Cardiac muscle cell (in vitro differentiated cells and primary cell): ENCODE results near the gene TTC34. TPM values are rescaled to one million over a fixed set of nuclear protein-coding genes. Genes with fewer than 3 reads are reported as not detected.

Source experiments
- DNase-seq, 2 donors: peaks; one replicate each; pipeline versions ENCODE4 v3.0.0 to v3.0.0-alpha.2; 2010 to 2017; ENCODE audit warnings: low read depth in 1 of 2, low spot score in 1 of 2
- H3K27ac ChIP-seq: fragments of 200-600 bp; sonication (generic); 2 replicates; pipeline ENCODE4 v1.5.1; 2016
- H3K27me3 ChIP-seq: fragments of 200-600 bp; sonication (generic); 2 replicates; pipeline ENCODE4 v1.6.0; 2016; ENCODE audit warnings: control low read depth
- H3K36me3 ChIP-seq: fragments of 200-600 bp; sonication (generic); 2 replicates; pipeline ENCODE4 v1.5.1; 2016; ENCODE audit warnings: control low read depth
- H3K4me1 ChIP-seq: fragments of 200-600 bp; sonication (generic); 2 replicates; pipeline ENCODE4 v1.8.1; 2017; ENCODE audit warnings: low read depth, mild to moderate bottlenecking, mixed run types
- H3K4me3 ChIP-seq: fragments of 200-600 bp; sonication (generic); 2 replicates; pipeline ENCODE4 v1.5.1; 2016; ENCODE audit warnings: mild to moderate bottlenecking
- H3K9me3 ChIP-seq: fragments of 200-600 bp; sonication (generic); 2 replicates; pipeline ENCODE4 v1.5.1; 2017; ENCODE audit warnings: low read depth, mild to moderate bottlenecking, control low read depth
- polyA plus RNA-seq: library from polyadenylated mRNA; unstranded; fragments of >200 nt; fragmentation: Nextera tagmentation; extraction: Ambion mirVana; gene quantifications from 2 replicates; pipeline ENCODE4 v1.2.1, GENCODE V29; 2016
- total RNA-seq: library from RNA; depleted of rRNA; stranded (reverse); fragments of >200 nt; gene quantifications from 2 replicates; pipeline ENCODE4 v1.2.3, GENCODE V29; 2016
- TF ChIP-seq, protein P1 (sequence below): IDR thresholded peaks from 2 replicates; pipeline ENCODE4 v1.5.1; 2012; ENCODE audit warnings: low read depth, mild to moderate bottlenecking, low read length

The TTC34 gene
- total and polyA plus RNA-seq, 2 experiments from 2014 or later: not detected

DNA sequence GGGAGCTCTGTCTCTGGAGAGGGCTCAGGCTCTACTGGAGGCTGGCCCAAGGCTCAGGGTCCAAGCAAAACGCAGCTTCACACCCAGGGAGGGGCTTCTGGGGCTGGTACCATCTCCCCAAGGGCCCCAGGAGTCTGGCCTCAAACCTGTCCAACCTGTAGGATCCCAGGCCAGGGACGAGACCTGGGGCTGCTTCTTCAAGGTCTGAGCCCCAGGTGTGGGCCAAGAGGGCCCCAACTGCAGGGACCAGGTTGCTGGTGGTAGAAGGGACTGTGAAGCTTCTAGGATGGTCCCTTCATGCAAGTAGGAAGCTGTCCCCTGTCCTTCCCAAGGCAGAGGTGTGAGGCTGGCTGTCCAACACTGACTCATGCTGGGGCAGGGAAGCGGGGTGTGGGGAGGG, 160.9 kb downstream of the TTC34 start:
- H3K27ac ChIP-seq: no peak overlapping the region
- H3K4me3 ChIP-seq: no peak overlapping the region
- no peaks in the 10 kb centered on the region for H3K9me3 ChIP-seq
- no peak for DNase-seq
- H3K27me3 ChIP-seq: no peaks in the 10 kb centered on the region
- no peaks in the 10 kb centered on the region for H3K4me1 ChIP-seq
- H3K36me3 ChIP-seq: no peaks in the 10 kb centered on the region
- TF ChIP-seq, protein P1, sequence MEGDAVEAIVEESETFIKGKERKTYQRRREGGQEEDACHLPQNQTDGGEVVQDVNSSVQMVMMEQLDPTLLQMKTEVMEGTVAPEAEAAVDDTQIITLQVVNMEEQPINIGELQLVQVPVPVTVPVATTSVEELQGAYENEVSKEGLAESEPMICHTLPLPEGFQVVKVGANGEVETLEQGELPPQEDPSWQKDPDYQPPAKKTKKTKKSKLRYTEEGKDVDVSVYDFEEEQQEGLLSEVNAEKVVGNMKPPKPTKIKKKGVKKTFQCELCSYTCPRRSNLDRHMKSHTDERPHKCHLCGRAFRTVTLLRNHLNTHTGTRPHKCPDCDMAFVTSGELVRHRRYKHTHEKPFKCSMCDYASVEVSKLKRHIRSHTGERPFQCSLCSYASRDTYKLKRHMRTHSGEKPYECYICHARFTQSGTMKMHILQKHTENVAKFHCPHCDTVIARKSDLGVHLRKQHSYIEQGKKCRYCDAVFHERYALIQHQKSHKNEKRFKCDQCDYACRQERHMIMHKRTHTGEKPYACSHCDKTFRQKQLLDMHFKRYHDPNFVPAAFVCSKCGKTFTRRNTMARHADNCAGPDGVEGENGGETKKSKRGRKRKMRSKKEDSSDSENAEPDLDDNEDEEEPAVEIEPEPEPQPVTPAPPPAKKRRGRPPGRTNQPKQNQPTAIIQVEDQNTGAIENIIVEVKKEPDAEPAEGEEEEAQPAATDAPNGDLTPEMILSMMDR: no peak

DNA sequence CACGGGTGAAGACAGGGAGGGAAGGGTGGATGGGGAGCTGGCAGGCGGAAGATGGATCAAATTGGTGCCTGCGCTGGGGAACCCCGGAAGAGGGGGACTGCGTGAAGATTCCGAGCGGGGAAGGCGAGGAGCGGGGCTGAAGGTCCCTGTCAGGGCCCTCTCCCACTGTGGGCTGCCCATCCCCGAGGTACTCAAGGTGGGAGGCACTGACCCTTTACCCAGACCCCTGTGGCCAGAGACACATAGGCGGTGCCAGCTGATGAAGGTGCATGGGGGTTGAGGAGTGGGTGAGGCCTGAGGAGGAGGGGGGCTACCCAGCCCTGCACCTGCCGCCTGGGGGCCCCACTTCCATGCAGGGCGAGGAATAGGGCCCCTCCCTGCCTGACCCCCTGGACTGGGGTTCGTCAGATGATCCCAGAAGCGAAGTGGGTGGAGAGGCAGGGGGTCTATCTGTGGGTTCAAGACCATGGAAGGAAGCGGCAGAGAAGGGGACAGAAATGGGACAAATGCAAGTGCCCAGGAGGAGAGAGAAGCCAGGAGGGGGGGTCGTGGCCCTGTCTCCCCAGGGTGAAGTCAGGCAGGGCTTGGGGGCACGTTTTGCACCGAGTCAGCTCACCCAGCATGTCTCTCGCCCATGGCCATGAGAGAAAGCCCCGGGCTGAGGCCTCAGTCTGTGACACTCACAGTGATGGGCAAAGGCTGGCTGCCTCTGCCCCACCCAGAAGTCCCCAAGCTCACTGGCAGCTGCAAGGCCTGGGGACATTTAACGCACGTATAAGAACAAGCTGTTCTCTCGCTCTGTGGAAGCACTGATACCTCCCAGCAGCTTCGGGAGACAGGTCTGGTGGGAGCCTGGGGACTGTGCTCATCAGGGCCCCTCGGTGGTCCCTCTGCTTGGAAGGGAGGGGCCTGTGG, 161.6 kb downstream of the TTC34 start:
- TF ChIP-seq, protein P1: no peak
- Histone ChIP-seq H3K27ac (no peak overlapping the region), H3K9me3 (no peaks in the 10 kb centered on the region), H3K4me3 (no peak overlapping the region), H3K4me1 (no peaks in the 10 kb centered on the region), H3K36me3 (no peaks in the 10 kb centered on the region), H3K27me3 (no peaks in the 10 kb centered on the region)
- DNase-seq: no peak

DNA sequence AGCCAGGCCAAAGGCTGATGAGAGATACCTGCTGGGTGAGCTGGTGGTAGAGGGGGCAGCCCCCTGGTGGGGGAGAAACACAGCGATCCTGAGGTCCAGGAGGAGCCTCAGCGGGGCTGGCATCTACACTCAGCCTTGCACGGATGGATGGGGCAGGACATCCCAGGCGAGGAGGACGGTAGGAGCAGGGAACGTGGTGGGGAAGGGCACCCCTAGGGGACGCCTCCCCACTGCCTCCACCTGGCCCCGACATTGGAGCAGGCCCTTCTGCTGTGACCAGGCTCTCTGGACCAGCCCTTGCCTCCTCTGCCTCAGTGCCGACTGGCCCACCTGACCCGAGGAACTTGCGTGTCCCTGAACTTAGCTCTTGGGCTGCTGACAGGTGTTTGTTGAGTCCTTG, 162.3 kb downstream of the TTC34 start:
- no peaks in the 10 kb centered on the region for H3K36me3 ChIP-seq
- TF ChIP-seq, protein P1: no peak
- H3K27me3 ChIP-seq: no peaks in the 10 kb centered on the region
- H3K27ac ChIP-seq: no peak overlapping the region
- DNase-seq: no peak
- no peak overlapping the region for H3K4me3 ChIP-seq
- no peaks in the 10 kb centered on the region for H3K4me1 ChIP-seq
- H3K9me3 ChIP-seq: no peaks in the 10 kb centered on the region

DNA sequence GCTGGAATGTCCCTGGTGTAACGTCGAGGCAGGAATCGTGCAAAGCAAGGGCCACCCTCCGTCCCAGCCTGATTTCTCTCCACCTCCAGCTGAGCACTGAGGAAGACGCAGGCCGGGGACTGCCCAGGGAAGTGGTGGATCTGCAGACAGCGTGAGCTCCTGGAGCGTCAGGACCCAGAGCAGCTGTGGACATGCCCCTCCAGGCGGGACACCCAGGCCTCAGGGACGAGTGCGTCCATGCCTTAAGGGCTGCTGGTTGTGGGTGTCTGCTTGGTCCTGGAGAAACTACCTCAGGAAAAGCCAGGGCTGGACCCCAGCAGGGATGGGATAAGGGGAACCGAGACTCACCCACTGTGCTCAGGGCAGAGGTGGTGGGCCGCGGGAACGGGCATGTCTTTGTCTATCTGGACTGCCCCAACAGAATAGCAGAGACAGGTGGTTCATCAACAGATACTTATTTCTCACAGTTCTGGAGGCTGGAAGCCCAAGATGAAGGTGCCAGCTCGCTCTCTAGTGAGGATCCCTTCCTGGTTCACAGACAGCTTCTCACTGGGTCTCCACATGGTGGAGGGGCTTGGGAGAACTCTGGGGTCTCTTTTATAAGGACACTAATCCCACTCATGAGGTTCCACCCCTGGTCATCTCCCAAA, 162.9 kb downstream of the TTC34 start:
- DNase-seq: no peak
- TF ChIP-seq, protein P1: no peak

DNA sequence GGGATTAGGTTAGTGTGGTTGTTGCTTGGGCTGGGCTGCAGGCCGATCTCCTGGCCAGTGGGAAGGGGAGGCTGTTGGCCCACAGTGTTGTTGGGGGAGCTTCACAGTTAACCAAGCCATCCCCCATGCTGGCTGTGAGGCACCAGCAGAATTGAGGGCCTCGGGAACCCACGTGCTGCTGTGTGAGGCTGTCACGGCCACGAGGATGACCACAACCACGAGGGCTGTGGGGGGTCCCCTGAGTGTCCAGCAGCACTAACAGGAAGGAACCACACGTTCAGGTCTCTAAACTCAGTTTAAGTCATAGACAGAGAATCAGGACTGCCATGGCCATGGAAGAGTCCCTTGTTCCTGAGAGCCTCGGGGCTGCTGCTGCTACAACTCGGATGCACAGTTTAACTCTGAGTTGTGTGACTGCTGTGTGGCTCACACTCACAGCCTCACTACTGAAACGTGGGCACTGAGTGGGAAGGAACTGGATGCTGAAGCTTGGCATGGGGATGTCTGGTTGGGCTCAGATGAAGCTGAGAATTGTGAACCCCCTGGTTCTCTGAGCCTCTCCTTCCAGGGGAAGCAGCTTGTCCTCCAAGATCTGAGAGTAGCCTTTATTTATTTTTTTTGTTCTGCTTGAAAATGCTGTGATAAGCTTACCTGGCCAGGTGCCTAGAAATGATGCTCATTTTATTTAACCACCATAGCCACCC, 163.9 kb downstream of the TTC34 start:
- TF ChIP-seq, protein P1: no peak
- H3K9me3 ChIP-seq: no peaks in the 10 kb centered on the region
- DNase-seq: no peak
- no peaks in the 10 kb centered on the region for H3K27me3 ChIP-seq
- H3K36me3 ChIP-seq: no peaks in the 10 kb centered on the region
- H3K4me1 ChIP-seq: no peaks in the 10 kb centered on the region
- no peak overlapping the region for H3K27ac ChIP-seq
- H3K4me3 ChIP-seq: no peak overlapping the region

More for the DNA sequence above, 162.9 kb downstream of the TTC34 start:
- Histone ChIP-seq H3K27me3 (no peaks in the 10 kb centered on the region), H3K4me1 (no peaks in the 10 kb centered on the region), H3K27ac (no peak overlapping the region), H3K9me3 (no peaks in the 10 kb centered on the region), H3K4me3 (no peak overlapping the region), H3K36me3 (no peaks in the 10 kb centered on the region)
